GM23338 (cell line): ENCODE data around the gene SIRT7. TPM values are rescaled to one million over a fixed set of nuclear protein-coding genes. Genes with fewer than 3 reads are reported as not detected.

ENCODE experiments used
- ATAC-seq: fragments of 200-7000 bp; cut with Tn5 transposase; 3 replicates; pipeline ENCODE4 v1.9.1; 2020
- DNase-seq: peaks from one replicate; pipeline ENCODE4 v3.0.0-alpha.2; 2015; ENCODE audit warnings: low spot score
- H2AFZ ChIP-seq: fragments of 200-600 bp; sonication (generic); 2 replicates; pipeline ENCODE4 v1.8.0; 2016; ENCODE audit warnings: antibody characterized with exemption, mild to moderate bottlenecking, moderate library complexity
- H3F3A ChIP-seq: fragments of 200-600 bp; sonication (generic); replicated peaks from 2 replicates; pipeline ENCODE4 v1.8.0; 2017; ENCODE audit warnings: antibody characterized with exemption, mixed run types, low read depth
- H3K27ac ChIP-seq: fragments of 200-600 bp; sonication (generic); 2 replicates; pipeline ENCODE4 v1.6.1; 2016; ENCODE audit warnings: low read depth
- H3K27me3 ChIP-seq: fragments of 200-600 bp; sonication (generic); 2 replicates; pipeline ENCODE4 v1.8.0; 2016; ENCODE audit warnings: mild to moderate bottlenecking, mixed run types, moderate library complexity; ENCODE audit not compliant: insufficient read depth
- H3K36me3 ChIP-seq: fragments of 200-600 bp; sonication (generic); 2 replicates; pipeline ENCODE4 v1.8.0; 2016; ENCODE audit warnings: mild to moderate bottlenecking; ENCODE audit not compliant: insufficient read depth
- H3K4me1 ChIP-seq: fragments of 200-600 bp; sonication (generic); 2 replicates; pipeline ENCODE4 v1.8.0; 2016; ENCODE audit warnings: mild to moderate bottlenecking, moderate library complexity; ENCODE audit not compliant: insufficient read depth
- H3K4me2 ChIP-seq: fragments of 200-600 bp; sonication (generic); 2 replicates; pipeline ENCODE4 v1.7.1; 2017; ENCODE audit warnings: mixed run types
- H3K4me3 ChIP-seq: fragments of 200-600 bp; sonication (generic); 2 replicates; pipeline ENCODE4 v1.6.1; 2016; ENCODE audit warnings: mixed run types
- H3K79me2 ChIP-seq: fragments of 200-600 bp; sonication (generic); replicated peaks from 2 replicates; pipeline ENCODE4 v1.8.0; 2017; ENCODE audit warnings: mild to moderate bottlenecking; ENCODE audit not compliant: insufficient read depth
- H3K9me2 ChIP-seq: fragments of 200-600 bp; sonication (generic); 2 replicates; pipeline ENCODE4 v1.8.0; 2017; ENCODE audit not compliant: insufficient read depth
- H4K20me1 ChIP-seq: fragments of 200-600 bp; sonication (generic); replicated peaks from 2 replicates; pipeline ENCODE4 v1.8.0; 2017; ENCODE audit warnings: mild to moderate bottlenecking; ENCODE audit not compliant: insufficient read depth
- H3K27ac Mint-ChIP-seq: 2 replicates; pipeline ENCODE4 v1.8.0; 2020; ENCODE audit warnings: inconsistent platforms, mild to moderate bottlenecking, moderate library complexity, mixed read lengths
- H3K27me3 Mint-ChIP-seq: 3 replicates; pipeline ENCODE4 v1.8.0; 2022; ENCODE audit warnings: low read depth, mild to moderate bottlenecking, moderate library complexity, mixed read lengths, inconsistent platforms; ENCODE audit not compliant: insufficient read depth, poor library complexity
- H3K36me3 Mint-ChIP-seq: 3 replicates; pipeline ENCODE4 v1.8.0; 2021; ENCODE audit warnings: low read depth, mild to moderate bottlenecking, inconsistent platforms, moderate library complexity, mixed read lengths
- H3K4me1 Mint-ChIP-seq: 3 replicates; pipeline ENCODE4 v1.8.0; 2020; ENCODE audit warnings: mild to moderate bottlenecking, inconsistent platforms, mixed read lengths
- H3K4me3 Mint-ChIP-seq: 3 replicates; pipeline ENCODE4 v1.8.0; 2021; ENCODE audit warnings: moderate library complexity, mild to moderate bottlenecking, inconsistent platforms, mixed read lengths
- H3K9me3 Mint-ChIP-seq: 3 replicates; pipeline ENCODE4 v1.8.0; 2020; ENCODE audit warnings: moderate library complexity, mild to moderate bottlenecking, inconsistent platforms, mixed read lengths
- CREB1 ChIP-seq: fragments of 250-450 bp; sonication (Bioruptor Pico); IDR thresholded peaks from 2 replicates; pipeline ENCODE4 v1.5.0; 2020; ENCODE audit warnings: low read depth, mild to moderate bottlenecking, moderate library complexity
- CTCF ChIP-seq, 2 experiments: fragments of 200-600 bp in 1 of 2; sonication (generic) in 1 of 2; conservative IDR thresholded peaks; 2 replicates each; pipeline versions ENCODE4 v1.5.1 to v1.6.1; 2016 to 2017; ENCODE audit warnings: antibody characterized with exemption in 2 of 2, low read depth in 2 of 2, mild to moderate bottlenecking in 2 of 2, moderate library complexity in 1 of 2
- ETS1 ChIP-seq: IDR thresholded peaks from 2 replicates; pipeline ENCODE4 v1.6.1; 2016; ENCODE audit warnings: antibody characterized with exemption
- EZH2 ChIP-seq: fragments of 200-600 bp; sonication (generic); IDR thresholded peaks from one replicate; pipeline ENCODE4 v1.8.0; 2017; ENCODE audit warnings: antibody characterized with exemption, mild to moderate bottlenecking, low read depth; ENCODE audit not compliant: unreplicated experiment
- EZH2phosphoT487 ChIP-seq: fragments of 200-600 bp; sonication (generic); IDR thresholded peaks from one replicate; pipeline ENCODE4 v1.8.1; 2018; ENCODE audit warnings: antibody characterized with exemption; ENCODE audit not compliant: unreplicated experiment
- JUNB ChIP-seq: IDR thresholded peaks from one replicate; pipeline ENCODE4 v1.6.1; 2016; ENCODE audit warnings: antibody characterized with exemption; ENCODE audit not compliant: unreplicated experiment
- NANOG ChIP-seq: IDR thresholded peaks from 2 replicates; pipeline ENCODE4 v1.6.1; 2016; ENCODE audit warnings: antibody characterized with exemption, borderline replicate concordance
- POLR2AphosphoS5 ChIP-seq: IDR thresholded peaks from 2 replicates; pipeline ENCODE4 v1.6.1; 2016; ENCODE audit warnings: antibody characterized with exemption, low read depth
- REST ChIP-seq: IDR thresholded peaks from one replicate; pipeline ENCODE4 v1.6.1; 2018; ENCODE audit warnings: antibody characterized with exemption; ENCODE audit not compliant: unreplicated experiment
- STAT1 ChIP-seq: IDR thresholded peaks from one replicate; pipeline ENCODE4 v1.6.1; 2016; ENCODE audit warnings: antibody characterized with exemption; ENCODE audit not compliant: unreplicated experiment
- ZNF114 ChIP-seq: fragments of 250-450 bp; sonication (Bioruptor Pico); IDR thresholded peaks from 2 replicates; pipeline ENCODE4 v1.5.0; 2020; ENCODE audit warnings: mild to moderate bottlenecking, moderate library complexity
- ZNF331 ChIP-seq: fragments of 250-450 bp; sonication (Bioruptor Pico); IDR thresholded peaks from 2 replicates; pipeline ENCODE4 v1.5.0; 2020; ENCODE audit warnings: low read depth, mild to moderate bottlenecking, moderate library complexity
- ZNF462 ChIP-seq: fragments of 250-450 bp; sonication (Bioruptor Pico); IDR thresholded peaks from 2 replicates; pipeline ENCODE4 v1.5.0; 2020; ENCODE audit warnings: mild to moderate bottlenecking, moderate library complexity
- polyA plus RNA-seq: library from polyadenylated mRNA; unstranded; fragments of >200 nt; fragmentation: Nextera tagmentation; extraction: Ambion mirVana; gene quantifications from 2 replicates; pipeline ENCODE4 v1.2.1, GENCODE V29; 2016
- total RNA-seq: library from RNA; depleted of rRNA; stranded (reverse); fragments of >200 nt; shearing (Covaris generic); gene quantifications from 2 replicates; pipeline ENCODE4 v1.2.3, GENCODE V29; 2014

Gene SIRT7
- total and polyA plus RNA-seq, 2 experiments from 2014 or later, result 16.3 to 20.8 TPM

- H3K27ac ChIP-seq, result no peak overlapping the region
- no peak overlapping the region for H3K4me3 ChIP-seq
- Mint-ChIP-seq H3K4me3 (no peak overlapping the region), H3K4me1 (peaks cover 18% of the 10 kb centered on the region), H3K27ac (peak overlapping the region; percentile 58; the same call in 1 of the 2 replicates), H3K36me3 (peaks cover 53% of the 10 kb centered on the region), H3K9me3 (no peaks in the 10 kb centered on the region; the same call in 2 of the 3 replicates), H3K27me3 (peaks cover 30% of the 10 kb centered on the region)
- peaks cover 26% of the 10 kb centered on the region for H3K79me2 ChIP-seq
- H3F3A ChIP-seq, result peaks cover 46% of the 10 kb centered on the region
- H3K27me3 ChIP-seq, result no peaks in the 10 kb centered on the region
- H2AFZ ChIP-seq, result no peak overlapping the region
- H3K4me1 ChIP-seq, result peaks cover 12% of the 10 kb centered on the region
- no peak for ATAC-seq
- no peaks in the 10 kb centered on the region for H3K9me2 ChIP-seq
- TF ChIP-seq CTCF (conservative IDR thresholded peaks at IDR 0.05; ENCODE audit: low read depth in 2 of 2), result no peak
- TF ChIP-seq JUNB, result no peak
- no peak for TF ChIP-seq ETS1
- no peak for TF ChIP-seq ZNF114 (CRISPR knock-in tag)
- no peak for TF ChIP-seq NANOG
- TF ChIP-seq ZNF462 (CRISPR knock-in tag), result no peak
- no peak for TF ChIP-seq POLR2AphosphoS5
- no peak for TF ChIP-seq REST
- TF ChIP-seq EZH2, result no peak
- no peak for TF ChIP-seq ZNF331 (CRISPR knock-in tag)
- no peak for TF ChIP-seq EZH2phosphoT487
- no peak for TF ChIP-seq STAT1
- TF ChIP-seq CREB1 (CRISPR knock-in tag), result no peak
- H3K36me3 ChIP-seq, result no peaks in the 10 kb centered on the region
- no peak for DNase-seq
- peaks cover 2% of the 10 kb centered on the region; the same call in 1 of the 2 replicates for H4K20me1 ChIP-seq
- H3K4me2 ChIP-seq, result no peak overlapping the region
Observed at GRCh38 chr17:81915331-81915730, 2.6 kb downstream of the SIRT7 start.
